RWPE2 (cell line): ENCODE measurements around the gene PITPNC1.
A peak's percentile ranks its signal among the peaks of the same experiment; 100 is the strongest.
"Not testable (repeated sequence)": the region's sequence is repeated elsewhere in the genome, so short reads cannot be mapped to it uniquely, and the experiment has no call there.

Source experiments
- ATAC-seq: fragments of 200-7000 bp; cut with Tn5 transposase; 3 replicates; pipeline ENCODE4 v1.9.1; 2021; ENCODE audit warnings: low read depth
- DNase-seq: peaks from one replicate; pipeline ENCODE4 v3.0.0-alpha.2; 2020; ENCODE audit warnings: low spot score
- H3K27ac ChIP-seq: fragments of 450-650 bp; 2 replicates; pipeline ENCODE4 v1.5.1; 2017; ENCODE audit warnings: mild to moderate bottlenecking; ENCODE audit not compliant: poor library complexity, severe bottlenecking
- H3K27me3 ChIP-seq: fragments of 250-450 bp; sonication (Bioruptor Pico); 2 replicates; pipeline ENCODE4 v1.5.1; 2021; ENCODE audit warnings: mild to moderate bottlenecking, moderate library complexity; ENCODE audit not compliant: insufficient read depth, poor library complexity, severe bottlenecking
- H3K36me3 ChIP-seq: fragments of 250-450 bp; sonication (Bioruptor Pico); 2 replicates; pipeline ENCODE4 v1.5.1; 2020; ENCODE audit warnings: low read depth, mild to moderate bottlenecking, moderate library complexity
- H3K4me1 ChIP-seq: fragments of 250-450 bp; sonication (Bioruptor Pico); 2 replicates; pipeline ENCODE4 v1.5.1; 2021; ENCODE audit warnings: mild to moderate bottlenecking, moderate library complexity; ENCODE audit not compliant: insufficient read depth, poor library complexity, severe bottlenecking
- H3K4me3 ChIP-seq: fragments of 250-450 bp; sonication (Bioruptor Pico); 2 replicates; pipeline ENCODE4 v1.5.1; 2021; ENCODE audit warnings: mild to moderate bottlenecking, moderate library complexity; ENCODE audit not compliant: severe bottlenecking
- H3K9me3 ChIP-seq: fragments of 250-450 bp; sonication (Bioruptor Pico); 2 replicates; pipeline ENCODE4 v1.5.1; 2021; ENCODE audit warnings: mild to moderate bottlenecking, moderate library complexity; ENCODE audit not compliant: severe bottlenecking
- TF ChIP-seq, protein P1 (sequence below): fragments of 450-650 bp; IDR thresholded peaks from one replicate; pipeline ENCODE4 v1.5.1; 2017; ENCODE audit warnings: mild to moderate bottlenecking, moderate library complexity; ENCODE audit not compliant: poor library complexity, severe bottlenecking

The PITPNC1 gene

GRCh38 chr17:67479148-67479547 is 102.1 kb downstream of the PITPNC1 start:
- Histone ChIP-seq H3K4me3 (no peak overlapping the region), H3K36me3 (no peaks in the 10 kb centered on the region), H3K27me3 (no peaks in the 10 kb centered on the region), H3K4me1 (peaks cover 14% of the 10 kb centered on the region), H3K9me3 (no peaks in the 10 kb centered on the region), H3K27ac (peak overlapping the region; percentile 43)
- TF ChIP-seq, protein P1, sequence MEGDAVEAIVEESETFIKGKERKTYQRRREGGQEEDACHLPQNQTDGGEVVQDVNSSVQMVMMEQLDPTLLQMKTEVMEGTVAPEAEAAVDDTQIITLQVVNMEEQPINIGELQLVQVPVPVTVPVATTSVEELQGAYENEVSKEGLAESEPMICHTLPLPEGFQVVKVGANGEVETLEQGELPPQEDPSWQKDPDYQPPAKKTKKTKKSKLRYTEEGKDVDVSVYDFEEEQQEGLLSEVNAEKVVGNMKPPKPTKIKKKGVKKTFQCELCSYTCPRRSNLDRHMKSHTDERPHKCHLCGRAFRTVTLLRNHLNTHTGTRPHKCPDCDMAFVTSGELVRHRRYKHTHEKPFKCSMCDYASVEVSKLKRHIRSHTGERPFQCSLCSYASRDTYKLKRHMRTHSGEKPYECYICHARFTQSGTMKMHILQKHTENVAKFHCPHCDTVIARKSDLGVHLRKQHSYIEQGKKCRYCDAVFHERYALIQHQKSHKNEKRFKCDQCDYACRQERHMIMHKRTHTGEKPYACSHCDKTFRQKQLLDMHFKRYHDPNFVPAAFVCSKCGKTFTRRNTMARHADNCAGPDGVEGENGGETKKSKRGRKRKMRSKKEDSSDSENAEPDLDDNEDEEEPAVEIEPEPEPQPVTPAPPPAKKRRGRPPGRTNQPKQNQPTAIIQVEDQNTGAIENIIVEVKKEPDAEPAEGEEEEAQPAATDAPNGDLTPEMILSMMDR = no peak
- ATAC-seq (no peak), DNase-seq (no peak)

DNA sequence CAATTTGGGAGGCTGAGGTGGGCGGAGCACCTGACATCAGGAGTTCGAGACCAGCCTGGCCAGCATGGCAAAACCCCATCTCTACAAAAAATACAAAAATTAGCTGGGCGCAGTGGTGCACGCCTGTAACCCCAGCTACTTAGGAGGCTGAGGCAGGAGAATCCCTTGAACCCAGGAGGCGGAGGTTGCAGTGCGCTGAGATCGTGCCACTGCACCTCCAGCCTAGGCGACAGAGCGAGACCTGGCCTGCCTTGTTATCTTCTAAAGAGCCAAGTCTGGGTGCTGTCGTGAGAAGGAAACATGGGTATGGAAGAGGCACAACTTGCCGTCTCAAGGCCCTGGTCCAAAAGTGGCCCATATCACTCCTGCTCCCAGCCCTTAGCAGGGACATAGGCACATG is 103.9 kb downstream of the PITPNC1 start:
- not testable (repeated sequence) for H3K27ac ChIP-seq, ATAC-seq

GRCh38 chr17:67481808-67482207 is 104.7 kb downstream of the PITPNC1 start:
- peaks cover 11% of the 10 kb centered on the region for H3K4me1 ChIP-seq
- ATAC-seq (no peak), DNase-seq (no peak)
- TF ChIP-seq, protein P1 = no peak
- no peaks in the 10 kb centered on the region for H3K36me3 ChIP-seq
- no peak overlapping the region for H3K4me3 ChIP-seq
- H3K9me3 ChIP-seq = no peaks in the 10 kb centered on the region
- no peak overlapping the region for H3K27ac ChIP-seq
- no peaks in the 10 kb centered on the region for H3K27me3 ChIP-seq

More for the DNA sequence above, 103.9 kb downstream of the PITPNC1 start:
- not testable (repeated sequence) for H3K36me3 ChIP-seq, DNase-seq, H3K4me3 ChIP-seq, H3K9me3 ChIP-seq, H3K27me3 ChIP-seq
- H3K4me1 ChIP-seq = peaks cover 11% of the 10 kb centered on the region

- Histone ChIP-seq H3K36me3 (no peaks in the 10 kb centered on the region), H3K4me3 (no peak overlapping the region), H3K27me3 (no peaks in the 10 kb centered on the region), H3K4me1 (peaks cover 5% of the 10 kb centered on the region), H3K9me3 (no peaks in the 10 kb centered on the region), H3K27ac (no peak overlapping the region)
- ATAC-seq (no peak), DNase-seq (no peak)
- TF ChIP-seq, protein P1 = no peak
Observed at GRCh38 chr17:67482764-67483163, 105.7 kb downstream of the PITPNC1 start.

DNA sequence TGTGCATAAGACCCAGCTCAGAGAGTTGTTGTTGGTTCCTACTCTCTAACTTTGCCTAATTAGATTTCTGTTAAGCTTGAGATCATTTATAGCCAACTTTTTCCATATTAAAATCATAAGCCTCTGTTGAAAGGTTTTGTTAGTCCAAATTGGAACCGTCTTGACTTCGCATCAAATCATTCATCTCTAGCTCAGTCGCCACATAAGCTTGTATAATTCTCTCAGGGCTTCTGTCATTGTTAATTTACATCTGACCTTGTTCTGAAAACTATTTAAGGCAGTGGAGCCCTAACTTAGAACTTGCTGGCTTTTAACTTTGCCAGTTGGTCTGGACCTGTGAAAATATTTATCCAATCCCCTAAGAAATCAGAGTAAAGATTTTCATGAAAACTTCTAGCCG is 107.2 kb downstream of the PITPNC1 start:
- H3K27ac ChIP-seq = no peak overlapping the region
- TF ChIP-seq, protein P1 = no peak

More for the DNA sequence above, 107.2 kb downstream of the PITPNC1 start:
- Histone ChIP-seq H3K4me3 (no peak overlapping the region), H3K36me3 (peaks cover 5% of the 10 kb centered on the region; the same call in 1 of the 2 replicates), H3K4me1 (no peaks in the 10 kb centered on the region), H3K27me3 (no peaks in the 10 kb centered on the region), H3K9me3 (no peaks in the 10 kb centered on the region)
- no peak for ATAC-seq
- no peak for DNase-seq
